Colonic mucosa (tissue), 4 donors: ENCODE measurements around the gene SST. TPM values are rescaled to one million over a fixed set of nuclear protein-coding genes. Genes with fewer than 3 reads are reported as not detected.
A peak's percentile ranks its signal among the peaks of the same experiment; 100 is the strongest.

Experiments used
- DNase-seq: peaks from one replicate; pipeline ENCODE4 v3.0.0-alpha.2; 2020
- H3K27ac ChIP-seq: fragments of 200-600 bp; one replicate; pipeline ENCODE4 v1.8.0; 2021
- H3K27me3 ChIP-seq: fragments of 200-600 bp; one replicate; pipeline ENCODE4 v1.8.0; 2021
- H3K36me3 ChIP-seq: fragments of 200-600 bp; one replicate; pipeline ENCODE4 v1.8.0; 2021
- H3K4me1 ChIP-seq: fragments of 200-600 bp; one replicate; pipeline ENCODE4 v1.8.0; 2021; ENCODE audit warnings: mild to moderate bottlenecking
- H3K4me3 ChIP-seq: fragments of 200-600 bp; one replicate; pipeline ENCODE4 v1.8.0; 2021
- H3K9ac ChIP-seq, 2 donors: one replicate each; pipeline ENCODE4 v1.7.0; 2013; ENCODE audit warnings: control low read depth in 2 of 2, low read depth in 2 of 2, low read length in 2 of 2
- H3K9me3 ChIP-seq: fragments of 200-600 bp; one replicate; pipeline ENCODE4 v1.8.0; 2021
- CTCF ChIP-seq: fragments of 200-600 bp; IDR thresholded peaks from one replicate; pipeline ENCODE4 v1.8.0; 2022; ENCODE audit warnings: antibody characterized with exemption, mild to moderate bottlenecking
- intact Hi-C: fragments of 100-400 bp; cut with DNase I; formaldehyde crosslinking; loops from one replicate; pipeline ENCODE4 v1.14.1; 2022
- total RNA-seq, 2 donors: library from RNA; stranded (reverse); fragmentation: NEBNext Ultra II Directional in 1 of 2; extraction: Animal tissue kit (Norgen Biotek cat#: 25700) in 1 of 2; gene quantifications; one replicate each; pipeline ENCODE4 v1.2.1, GENCODE V29; 2021
- donor health status: healthy.
- donor health status: DM: no; HTN: no; CAD: no.
- donor health status: DM: no; HTN: no; CAD: no.

SST gene
- total RNA-seq: 10 to 100 TPM; 31.6 to 78.4 TPM

GRCh38 chr3:187669675-187670504, at the start of gene SST:
SST (minus strand) TSS chr3:187670394; CDS start chr3:187670291, 103 bp downstream.
- Histone ChIP-seq H3K9me3 (no peaks in the 10 kb centered on the region), H3K9ac (no peak within 1 kb of the TSS), H3K27ac (no peak within 1 kb of the TSS), H3K36me3 (no peaks in the 10 kb centered on the region), H3K27me3 (no peaks in the 10 kb centered on the region), H3K4me1 (no peaks in the 10 kb centered on the region), H3K4me3 (no peak within 1 kb of the TSS)
- intact Hi-C loops: no loop called here
- TF ChIP-seq CTCF: no peak
- no peak for DNase-seq

- no peak for DNase-seq
- intact Hi-C loops: loop anchor here (10.0 kb wide), 1 partner anchor 405 kb away; no protein-coding TSS in a partner anchor
- no peak overlapping the region for H3K9ac ChIP-seq
- no peaks in the 10 kb centered on the region for H3K9me3 ChIP-seq
- TF ChIP-seq CTCF: no peak
- no peaks in the 10 kb centered on the region for H3K4me1 ChIP-seq
- H3K4me3 ChIP-seq: no peak overlapping the region
- no peaks in the 10 kb centered on the region for H3K27me3 ChIP-seq
- H3K27ac ChIP-seq: no peak overlapping the region
- H3K36me3 ChIP-seq: no peaks in the 10 kb centered on the region
Measured at GRCh38 chr3:187719628-187720336, 49.6 kb upstream of the SST start.

- no peak for DNase-seq
- intact Hi-C loops: loop anchor here (10.0 kb wide), 1 partner anchor 404 kb away; no protein-coding TSS in a partner anchor
- H3K27ac ChIP-seq: no peak overlapping the region
- no peaks in the 10 kb centered on the region for H3K4me1 ChIP-seq
- H3K27me3 ChIP-seq: no peaks in the 10 kb centered on the region
- H3K9me3 ChIP-seq: no peaks in the 10 kb centered on the region
- H3K4me3 ChIP-seq: no peak overlapping the region
- no peak overlapping the region for H3K9ac ChIP-seq
- TF ChIP-seq CTCF: no peak
- H3K36me3 ChIP-seq: no peaks in the 10 kb centered on the region
Measured at GRCh38 chr3:187718802-187719201, 48.6 kb upstream of the SST start.

- no peak overlapping the region for H3K4me3 ChIP-seq
- no peaks in the 10 kb centered on the region for H3K36me3 ChIP-seq
- no peaks in the 10 kb centered on the region for H3K9me3 ChIP-seq
- H3K27ac ChIP-seq: no peak overlapping the region
- intact Hi-C loops: loop anchor here (10.0 kb wide), 1 partner anchor 403 kb away; no protein-coding TSS in a partner anchor
- no peak overlapping the region for H3K9ac ChIP-seq
- no peak for DNase-seq
- H3K4me1 ChIP-seq: no peaks in the 10 kb centered on the region
- no peak for TF ChIP-seq CTCF
- H3K27me3 ChIP-seq: no peaks in the 10 kb centered on the region
Measured at GRCh38 chr3:187717572-187717971, 47.4 kb upstream of the SST start.

GRCh38 chr3:187714404-187714979, 44.3 kb upstream of the SST start:
- H3K4me1 ChIP-seq: no peaks in the 10 kb centered on the region
- no peaks in the 10 kb centered on the region for H3K9me3 ChIP-seq
- peak; percentile 91 for TF ChIP-seq CTCF
- no peak overlapping the region for H3K27ac ChIP-seq
- H3K9ac ChIP-seq: no peak overlapping the region
- peak; percentile 76 for DNase-seq
- intact Hi-C loops: loop anchor here (5.0 to 10.0 kb wide), 2 partner anchors 400 to 497 kb away; no protein-coding TSS in a partner anchor
- H3K4me3 ChIP-seq: no peak overlapping the region
- no peaks in the 10 kb centered on the region for H3K27me3 ChIP-seq
- H3K36me3 ChIP-seq: no peaks in the 10 kb centered on the region
